AML-193 (cell line): ENCODE results near the gene RPSA.
"Not testable (repeated sequence)": the region's sequence is repeated elsewhere in the genome, so short reads cannot be mapped to it uniquely, and the experiment has no call there.

Experiments
- DNase-seq, 2 experiments: peaks; one replicate each; lab custom pipeline; 2025; lab: John Stamatoyannopoulos, UW

The RPSA gene

DNA sequence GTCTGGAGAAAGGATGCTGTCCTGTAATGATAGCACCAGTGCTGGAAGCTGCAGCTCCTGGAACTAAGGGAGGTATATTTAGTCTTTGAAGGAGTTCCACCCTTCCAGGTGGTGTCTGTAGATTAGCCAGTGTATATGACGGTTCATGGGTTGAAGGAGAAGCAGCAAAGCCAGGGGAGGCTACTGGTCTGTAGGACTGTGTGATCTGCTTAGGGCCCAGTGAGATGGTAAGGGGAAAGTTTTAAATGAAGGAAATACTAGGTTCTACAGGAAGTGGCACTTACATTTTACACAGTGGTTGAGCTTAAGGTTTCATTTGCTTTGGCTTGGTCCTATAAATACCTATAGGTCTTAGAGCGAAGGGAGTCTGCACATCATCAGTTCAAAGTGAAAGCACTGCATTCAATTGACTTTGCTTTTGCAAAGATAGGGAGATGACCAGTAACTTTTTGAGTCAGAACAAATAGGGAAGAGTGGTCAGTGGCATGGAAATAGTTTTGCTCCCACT is 17.7 kb upstream of the RPSA start:
- no peak for DNase-seq

DNA sequence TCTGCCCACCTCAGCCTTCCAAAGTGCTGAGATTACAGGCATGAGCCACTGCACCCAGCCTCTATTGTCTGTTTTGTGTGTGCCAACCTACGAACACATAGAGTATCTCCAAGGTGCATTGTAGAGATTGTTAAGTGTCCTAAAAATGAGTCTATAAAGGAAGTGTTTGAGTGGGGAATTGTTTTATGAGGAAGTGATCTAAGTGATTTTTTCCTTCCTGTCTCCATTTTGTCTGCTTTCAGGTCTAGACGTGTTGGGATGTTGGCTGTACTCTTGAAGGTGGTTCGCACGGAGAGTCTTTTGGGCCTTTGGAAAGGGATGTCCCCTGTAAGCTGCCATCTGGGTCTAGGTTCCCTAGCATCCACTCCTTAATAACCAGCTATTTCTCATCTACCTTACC is 16.3 kb upstream of the RPSA start:
- no peak for DNase-seq

- DNase-seq, result no peak
These were observed 9.8 kb upstream of the RPSA start for GRCh38 chr3:39396690-39397089.

- DNase-seq, result no peak
These were observed 7.8 kb upstream of the RPSA start for GRCh38 chr3:39398700-39399099.

DNA sequence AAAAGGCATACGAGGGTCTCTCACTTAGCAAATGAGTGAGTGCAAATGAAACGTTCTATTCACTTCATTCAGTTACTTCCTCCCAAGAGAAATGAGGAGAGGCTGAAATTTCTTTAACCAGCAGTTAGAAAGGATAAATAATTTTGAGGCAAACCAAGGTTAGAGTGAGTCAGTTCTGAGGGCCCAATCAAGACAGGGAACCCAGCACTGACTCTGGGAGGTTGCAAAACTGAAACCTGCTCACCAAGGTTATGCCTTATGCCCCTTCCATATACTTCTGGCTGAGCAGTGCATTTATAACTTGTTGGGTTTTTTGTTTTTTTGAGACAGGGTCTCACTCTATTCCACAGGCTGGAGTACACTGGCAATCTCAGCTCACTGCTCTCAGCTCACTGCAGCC is 4.5 kb upstream of the RPSA start:
- no peak for DNase-seq

GRCh38 chr3:39404943-39405686 is 1.4 kb upstream of the RPSA start:
- no peak for DNase-seq

DNA sequence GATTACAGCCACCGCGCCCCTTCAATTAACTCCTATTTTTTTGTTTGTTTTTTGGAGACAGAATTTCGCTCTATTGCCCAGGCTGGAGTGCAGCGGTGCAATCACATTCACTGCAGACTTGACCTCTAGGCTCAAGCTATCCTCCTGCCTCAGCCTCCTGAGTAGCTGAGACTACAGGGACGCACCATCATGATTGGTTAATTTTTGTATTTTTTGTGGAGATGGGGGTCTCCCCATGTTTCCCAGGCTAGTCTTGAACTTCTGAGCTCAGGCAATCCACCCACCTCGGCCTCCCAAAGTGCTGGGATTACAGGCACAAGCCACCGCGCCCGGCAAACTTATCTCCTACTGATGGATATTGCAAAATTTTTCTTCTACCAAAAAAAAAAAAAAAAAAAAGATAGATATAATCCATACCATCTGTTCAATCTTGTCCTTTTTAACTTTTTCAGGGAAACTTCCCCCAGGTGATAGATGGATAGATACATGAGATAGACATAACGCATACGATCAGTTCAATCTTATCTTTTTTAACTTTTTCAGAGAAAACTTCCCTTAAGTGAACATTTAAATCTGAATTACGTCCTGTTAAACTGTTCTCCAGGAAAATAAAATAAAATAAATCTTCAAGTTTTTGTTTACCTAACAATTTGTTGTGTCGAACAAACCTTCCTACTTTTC is 693 bp upstream of the RPSA start:
- DNase-seq, result no peak

DNA sequence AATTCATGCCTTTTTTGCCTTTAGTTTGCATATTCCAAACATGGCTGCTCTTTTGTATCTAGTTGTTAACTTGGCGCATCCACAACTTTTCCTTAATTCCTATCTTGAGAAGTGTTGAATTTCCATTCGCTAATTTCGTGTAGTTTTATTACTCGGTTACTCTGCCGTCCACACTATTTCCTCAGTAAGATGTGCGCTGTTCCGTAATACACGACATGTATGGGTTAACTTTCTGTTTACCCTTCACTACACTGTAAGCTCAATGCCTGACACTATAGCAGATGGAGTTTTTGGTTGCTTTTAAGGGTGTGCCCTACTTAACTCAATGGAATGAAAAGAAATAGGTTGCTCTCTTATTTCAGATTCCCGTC is 724 bp downstream of the RPSA start:
- DNase-seq, result no peak

- DNase-seq, result no peak
These were observed 1.4 kb downstream of the RPSA start for GRCh38 chr3:39407773-39408492.

DNA sequence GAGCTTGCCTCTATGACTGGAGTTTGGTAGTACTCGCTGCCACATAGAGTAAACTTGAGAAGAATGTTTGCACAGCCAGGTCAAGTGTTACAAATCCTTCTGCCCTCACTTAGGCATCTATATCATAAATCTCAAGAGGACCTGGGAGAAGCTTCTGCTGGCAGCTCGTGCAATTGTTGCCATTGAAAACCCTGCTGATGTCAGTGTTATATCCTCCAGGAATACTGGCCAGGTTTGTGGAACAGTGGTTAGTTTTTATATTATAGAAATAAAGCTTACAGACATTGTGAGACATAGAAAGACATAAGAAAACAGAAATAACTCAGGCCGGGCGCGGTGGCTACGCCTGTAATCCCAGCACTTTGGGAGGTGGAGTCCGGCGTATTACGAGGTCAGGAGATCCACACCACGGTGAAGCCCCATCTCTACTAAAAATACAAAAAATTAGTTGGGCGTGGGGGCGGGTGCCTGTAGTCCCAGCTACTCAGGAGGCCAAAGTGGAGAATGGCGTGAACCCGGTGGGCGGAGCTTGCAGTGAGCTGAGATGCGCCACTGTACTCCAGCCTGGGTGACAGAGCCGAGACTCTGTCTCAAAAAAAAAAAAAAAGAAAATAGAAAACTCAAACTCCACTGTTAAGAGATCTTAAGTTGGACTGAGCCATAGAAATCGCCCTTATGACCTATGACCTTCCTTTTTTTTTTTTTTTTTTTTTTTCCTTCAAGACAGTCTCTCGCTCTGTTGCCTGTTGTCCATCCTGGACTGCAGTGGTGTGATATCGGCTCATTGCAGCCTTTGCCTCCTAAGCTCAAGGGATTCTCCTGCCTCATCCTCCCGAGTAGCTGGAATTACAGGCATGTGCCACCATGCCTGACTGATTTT is 2.2 kb downstream of the RPSA start:
- DNase-seq, result no peak

- no peak for DNase-seq
These were observed 3.1 kb downstream of the RPSA start for GRCh38 chr3:39409514-39410136.

GRCh38 chr3:39410893-39411292 is 4.4 kb downstream of the RPSA start:
- no peak for DNase-seq

DNA sequence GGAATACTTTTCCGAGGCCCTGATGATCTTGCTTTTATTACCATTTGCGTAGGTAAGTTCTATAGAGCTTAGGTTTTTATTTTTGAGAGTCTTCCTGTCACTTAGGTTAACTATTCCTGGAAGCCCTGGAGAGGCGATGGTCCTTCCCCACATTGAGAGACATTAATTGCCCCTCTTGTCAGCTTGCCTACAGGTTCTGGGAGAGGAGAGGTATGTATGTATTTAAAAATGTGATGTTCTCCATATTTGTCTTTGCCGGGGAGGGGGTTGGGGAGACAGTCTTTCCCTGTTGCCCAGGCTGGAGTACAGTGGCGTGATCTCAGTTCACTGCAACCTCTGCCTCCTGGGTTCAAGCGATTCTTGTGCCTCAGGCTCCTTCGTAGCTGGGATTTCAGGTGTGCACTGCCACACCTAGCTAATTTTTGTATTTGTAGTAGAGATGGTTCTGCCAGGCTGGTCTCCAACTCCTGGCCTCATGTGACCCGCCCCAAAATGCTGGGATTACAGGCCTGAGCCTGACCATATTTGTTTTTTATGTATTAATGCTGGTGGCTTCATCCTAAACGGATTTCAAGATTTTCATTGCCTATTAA is 6.2 kb downstream of the RPSA start:
- DNase-seq, result no peak

GRCh38 chr3:39413691-39414420 is 7.3 kb downstream of the RPSA start:
- DNase-seq, result no peak

DNA sequence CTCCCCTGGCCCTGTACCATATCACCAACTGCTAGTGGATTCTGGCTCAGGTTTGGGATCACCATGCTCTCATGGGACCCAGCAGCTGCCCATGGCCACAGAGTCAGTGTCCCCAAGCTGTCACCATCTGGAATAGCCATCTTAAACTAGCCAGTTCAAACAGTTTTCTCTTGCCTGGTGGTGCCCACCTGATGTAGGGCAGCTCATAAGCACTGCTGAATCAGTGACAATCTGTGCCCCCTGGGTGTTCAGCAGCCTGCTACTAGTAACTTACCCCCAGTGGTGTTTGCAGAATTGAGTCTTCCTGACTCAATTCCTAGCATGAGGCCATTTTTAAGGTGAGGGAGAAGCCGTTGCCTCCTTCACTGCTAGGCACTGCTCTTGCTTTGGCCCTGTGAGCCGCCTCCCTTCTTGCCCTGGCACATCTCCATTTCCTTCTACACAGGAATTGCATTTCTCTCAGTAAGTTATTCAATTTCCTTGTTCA is 7.9 kb downstream of the RPSA start:
- DNase-seq, result no peak

DNA sequence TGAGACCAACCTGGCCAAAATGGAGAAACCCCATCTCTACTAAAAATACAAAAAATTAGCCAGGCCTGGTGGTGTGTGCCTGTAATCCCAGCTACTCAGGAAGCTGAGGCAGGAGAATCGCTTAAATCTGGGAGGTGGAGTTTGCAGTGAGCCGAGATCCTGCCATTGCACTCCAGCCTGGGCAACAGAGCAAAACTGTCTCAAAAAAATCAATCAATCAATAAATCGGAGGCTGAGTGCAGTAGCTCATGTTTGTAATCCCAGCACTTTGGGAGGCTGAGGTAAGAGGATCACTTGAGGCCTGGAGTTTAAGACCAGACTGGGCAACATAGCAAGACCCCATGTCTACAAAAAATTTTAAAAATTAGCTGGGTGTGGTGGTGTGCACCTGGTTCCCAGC is 8.8 kb downstream of the RPSA start:
- not testable (repeated sequence) for DNase-seq

- DNase-seq, result no peak
These were observed 9.5 kb downstream of the RPSA start for GRCh38 chr3:39415983-39416382.

DNA sequence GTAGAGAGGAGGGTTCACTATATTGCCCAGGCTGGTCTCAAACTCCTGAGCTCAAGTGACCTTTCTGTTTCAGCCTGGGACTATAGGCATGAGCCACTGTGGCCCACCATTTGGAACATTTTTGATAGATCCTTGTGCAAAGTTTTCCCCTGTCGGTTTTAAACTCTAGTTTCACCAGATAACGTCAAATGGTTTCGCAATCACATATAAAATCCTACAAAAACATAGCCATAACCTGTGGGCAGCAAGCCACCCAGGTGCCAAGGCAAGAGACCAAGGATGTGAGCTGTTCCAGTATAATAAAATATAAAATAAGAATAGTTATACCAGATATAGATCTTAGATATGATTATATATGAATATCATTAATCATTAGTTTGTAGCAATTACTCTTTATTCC is 10.5 kb downstream of the RPSA start:
- not testable (repeated sequence) for DNase-seq

DNA sequence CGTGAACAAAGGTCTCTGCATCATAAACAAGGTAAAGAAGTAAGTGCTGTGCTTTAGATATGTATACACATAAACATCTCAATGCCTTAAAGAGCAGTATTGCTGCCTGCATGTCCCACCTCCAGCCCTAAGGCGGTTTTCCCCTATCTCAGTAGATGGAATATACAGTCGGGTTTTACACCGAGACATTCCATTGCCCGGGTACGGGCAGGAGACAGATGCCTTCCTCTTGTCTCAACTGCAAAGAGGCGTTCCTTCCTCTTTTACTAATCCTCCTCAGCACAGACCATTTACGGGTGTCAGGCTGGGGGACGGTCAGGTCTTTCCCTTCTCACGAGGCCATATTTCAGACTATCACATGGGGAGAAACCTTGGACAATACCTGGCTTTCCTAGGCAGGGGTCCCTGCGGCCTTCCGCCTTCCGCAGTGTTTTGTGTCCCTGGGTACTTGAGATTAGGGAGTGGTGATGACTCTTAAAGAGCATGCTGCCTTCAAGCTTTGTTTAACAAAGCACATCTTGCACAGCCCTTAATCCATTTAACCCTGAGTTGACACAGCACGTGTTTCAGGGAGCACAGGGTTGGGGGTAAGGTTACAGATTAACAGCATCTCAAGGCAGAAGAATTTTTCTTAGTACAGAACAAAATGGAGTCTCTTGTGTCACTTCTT is 12.2 kb downstream of the RPSA start:
- DNase-seq, result not testable (repeated sequence)
